ENCODE data around the gene DGLUCY.

Gene DGLUCY

GRCh38 chr14:91127401-91127801 lies 13.5 kb downstream of the DGLUCY start:
- no peak for DNase-seq
- in situ Hi-C loops (cut with MboI; ENCODE audit: low pct_unique_long_range_greater_than_20kb, low sequenced_read_pairs) = no loop called here

GRCh38 chr14:91127924-91128323 lies 14.1 kb downstream of the DGLUCY start:
- no peak for DNase-seq
- in situ Hi-C loops (cut with MboI; ENCODE audit: low pct_unique_long_range_greater_than_20kb, low sequenced_read_pairs) = no loop called here

GRCh38 chr14:91128699-91129098 lies 14.8 kb downstream of the DGLUCY start:
- in situ Hi-C loops (cut with MboI; ENCODE audit: low pct_unique_long_range_greater_than_20kb, low sequenced_read_pairs) = no loop called here
- no peak for DNase-seq

GRCh38 chr14:91129261-91129660 lies 15.4 kb downstream of the DGLUCY start:
- in situ Hi-C loops (cut with MboI; ENCODE audit: low pct_unique_long_range_greater_than_20kb, low sequenced_read_pairs) = no loop called here

GRCh38 chr14:91135039-91135438 lies 21.2 kb downstream of the DGLUCY start:
- in situ Hi-C loops (cut with MboI; ENCODE audit: low pct_unique_long_range_greater_than_20kb, low sequenced_read_pairs) = no loop called here
- DNase-seq = no peak

More at GRCh38 chr14:91129261-91129660, 15.4 kb downstream of the DGLUCY start:
- DNase-seq = no peak

- in situ Hi-C loops (cut with MboI; ENCODE audit: low pct_unique_long_range_greater_than_20kb, low sequenced_read_pairs) = no loop called here
- peak; percentile 80 for DNase-seq
Observed at GRCh38 chr14:91138511-91139359, 24.9 kb downstream of the DGLUCY start.

GRCh38 chr14:91139776-91140175 lies 25.9 kb downstream of the DGLUCY start:
- no peak for DNase-seq
- in situ Hi-C loops (cut with MboI; ENCODE audit: low pct_unique_long_range_greater_than_20kb, low sequenced_read_pairs) = no loop called here

- in situ Hi-C loops (cut with MboI; ENCODE audit: low pct_unique_long_range_greater_than_20kb, low sequenced_read_pairs) = no loop called here
- no peak for DNase-seq
Observed at GRCh38 chr14:91140672-91141071, 26.8 kb downstream of the DGLUCY start.

- peak; percentile 85 for DNase-seq
- in situ Hi-C loops (cut with MboI; ENCODE audit: low pct_unique_long_range_greater_than_20kb, low sequenced_read_pairs) = no loop called here
Observed at GRCh38 chr14:91142214-91142668, 28.4 kb downstream of the DGLUCY start.

- in situ Hi-C loops (cut with MboI; ENCODE audit: low pct_unique_long_range_greater_than_20kb, low sequenced_read_pairs) = no loop called here
- DNase-seq = no peak
Observed at GRCh38 chr14:91143862-91144261, 30.0 kb downstream of the DGLUCY start.

- peak; percentile 16 for DNase-seq
- in situ Hi-C loops (cut with MboI; ENCODE audit: low pct_unique_long_range_greater_than_20kb, low sequenced_read_pairs) = no loop called here
Observed at GRCh38 chr14:91144425-91145145, 30.7 kb downstream of the DGLUCY start.

GRCh38 chr14:91145391-91146160 lies 31.7 kb downstream of the DGLUCY start:
- in situ Hi-C loops (cut with MboI; ENCODE audit: low pct_unique_long_range_greater_than_20kb, low sequenced_read_pairs) = no loop called here
- no peak for DNase-seq

GRCh38 chr14:91146661-91147060 lies 32.8 kb downstream of the DGLUCY start:
- in situ Hi-C loops (cut with MboI; ENCODE audit: low pct_unique_long_range_greater_than_20kb, low sequenced_read_pairs) = no loop called here
- DNase-seq = no peak

GRCh38 chr14:91149462-91149861 lies 35.6 kb downstream of the DGLUCY start:
- DNase-seq = no peak
- in situ Hi-C loops (cut with MboI; ENCODE audit: low pct_unique_long_range_greater_than_20kb, low sequenced_read_pairs) = no loop called here

GRCh38 chr14:91152499-91152898 lies 38.6 kb downstream of the DGLUCY start:
- in situ Hi-C loops (cut with MboI; ENCODE audit: low pct_unique_long_range_greater_than_20kb, low sequenced_read_pairs) = loop anchor here (25.0 kb wide), 1 partner anchor 240 kb away; no protein-coding TSS in a partner anchor
- no peak for DNase-seq

GRCh38 chr14:91153360-91153759 lies 39.5 kb downstream of the DGLUCY start:
- DNase-seq = no peak
- in situ Hi-C loops (cut with MboI; ENCODE audit: low pct_unique_long_range_greater_than_20kb, low sequenced_read_pairs) = loop anchor here (25.0 kb wide), 1 partner anchor 241 kb away; no protein-coding TSS in a partner anchor

GRCh38 chr14:91154851-91155625 lies 41.2 kb downstream of the DGLUCY start:
- peak; percentile 88 for DNase-seq
- in situ Hi-C loops (cut with MboI; ENCODE audit: low pct_unique_long_range_greater_than_20kb, low sequenced_read_pairs) = loop anchor here (25.0 kb wide), 1 partner anchor 243 kb away; no protein-coding TSS in a partner anchor

- peak; percentile 14 for DNase-seq
Observed at GRCh38 chr14:91155626-91156089, 41.8 kb downstream of the DGLUCY start.

More at GRCh38 chr14:91155626-91156089, 41.8 kb downstream of the DGLUCY start:
- in situ Hi-C loops (cut with MboI; ENCODE audit: low pct_unique_long_range_greater_than_20kb, low sequenced_read_pairs) = loop anchor here (25.0 kb wide), 1 partner anchor 243 kb away; no protein-coding TSS in a partner anchor
